GM23338 (cell line): ENCODE data around the gene MID1. TPM values are rescaled to one million over a fixed set of nuclear protein-coding genes. Genes with fewer than 3 reads are reported as not detected.

ENCODE experiments used
- ATAC-seq: fragments of 200-7000 bp; cut with Tn5 transposase; 3 replicates; pipeline ENCODE4 v1.9.1; 2020
- DNase-seq: peaks from one replicate; pipeline ENCODE4 v3.0.0-alpha.2; 2015; ENCODE audit warnings: low spot score
- H2AFZ ChIP-seq: fragments of 200-600 bp; sonication (generic); 2 replicates; pipeline ENCODE4 v1.8.0; 2016; ENCODE audit warnings: antibody characterized with exemption, mild to moderate bottlenecking, moderate library complexity
- H3F3A ChIP-seq: fragments of 200-600 bp; sonication (generic); replicated peaks from 2 replicates; pipeline ENCODE4 v1.8.0; 2017; ENCODE audit warnings: antibody characterized with exemption, mixed run types, low read depth
- H3K27ac ChIP-seq: fragments of 200-600 bp; sonication (generic); 2 replicates; pipeline ENCODE4 v1.6.1; 2016; ENCODE audit warnings: low read depth
- H3K27me3 ChIP-seq: fragments of 200-600 bp; sonication (generic); 2 replicates; pipeline ENCODE4 v1.8.0; 2016; ENCODE audit warnings: mild to moderate bottlenecking, mixed run types, moderate library complexity; ENCODE audit not compliant: insufficient read depth
- H3K36me3 ChIP-seq: fragments of 200-600 bp; sonication (generic); 2 replicates; pipeline ENCODE4 v1.8.0; 2016; ENCODE audit warnings: mild to moderate bottlenecking; ENCODE audit not compliant: insufficient read depth
- H3K4me1 ChIP-seq: fragments of 200-600 bp; sonication (generic); 2 replicates; pipeline ENCODE4 v1.8.0; 2016; ENCODE audit warnings: mild to moderate bottlenecking, moderate library complexity; ENCODE audit not compliant: insufficient read depth
- H3K4me2 ChIP-seq: fragments of 200-600 bp; sonication (generic); 2 replicates; pipeline ENCODE4 v1.7.1; 2017; ENCODE audit warnings: mixed run types
- H3K4me3 ChIP-seq: fragments of 200-600 bp; sonication (generic); 2 replicates; pipeline ENCODE4 v1.6.1; 2016; ENCODE audit warnings: mixed run types
- H3K79me2 ChIP-seq: fragments of 200-600 bp; sonication (generic); replicated peaks from 2 replicates; pipeline ENCODE4 v1.8.0; 2017; ENCODE audit warnings: mild to moderate bottlenecking; ENCODE audit not compliant: insufficient read depth
- H3K9me2 ChIP-seq: fragments of 200-600 bp; sonication (generic); 2 replicates; pipeline ENCODE4 v1.8.0; 2017; ENCODE audit not compliant: insufficient read depth
- H4K20me1 ChIP-seq: fragments of 200-600 bp; sonication (generic); replicated peaks from 2 replicates; pipeline ENCODE4 v1.8.0; 2017; ENCODE audit warnings: mild to moderate bottlenecking; ENCODE audit not compliant: insufficient read depth
- H3K27ac Mint-ChIP-seq: 2 replicates; pipeline ENCODE4 v1.8.0; 2020; ENCODE audit warnings: inconsistent platforms, mild to moderate bottlenecking, moderate library complexity, mixed read lengths
- H3K27me3 Mint-ChIP-seq: 3 replicates; pipeline ENCODE4 v1.8.0; 2022; ENCODE audit warnings: low read depth, mild to moderate bottlenecking, moderate library complexity, mixed read lengths, inconsistent platforms; ENCODE audit not compliant: insufficient read depth, poor library complexity
- H3K36me3 Mint-ChIP-seq: 3 replicates; pipeline ENCODE4 v1.8.0; 2021; ENCODE audit warnings: low read depth, mild to moderate bottlenecking, inconsistent platforms, moderate library complexity, mixed read lengths
- H3K4me1 Mint-ChIP-seq: 3 replicates; pipeline ENCODE4 v1.8.0; 2020; ENCODE audit warnings: mild to moderate bottlenecking, inconsistent platforms, mixed read lengths
- H3K4me3 Mint-ChIP-seq: 3 replicates; pipeline ENCODE4 v1.8.0; 2021; ENCODE audit warnings: moderate library complexity, mild to moderate bottlenecking, inconsistent platforms, mixed read lengths
- H3K9me3 Mint-ChIP-seq: 3 replicates; pipeline ENCODE4 v1.8.0; 2020; ENCODE audit warnings: moderate library complexity, mild to moderate bottlenecking, inconsistent platforms, mixed read lengths
- CREB1 ChIP-seq: fragments of 250-450 bp; sonication (Bioruptor Pico); IDR thresholded peaks from 2 replicates; pipeline ENCODE4 v1.5.0; 2020; ENCODE audit warnings: low read depth, mild to moderate bottlenecking, moderate library complexity
- CTCF ChIP-seq, 2 experiments: fragments of 200-600 bp in 1 of 2; sonication (generic) in 1 of 2; conservative IDR thresholded peaks; 2 replicates each; pipeline versions ENCODE4 v1.5.1 to v1.6.1; 2016 to 2017; ENCODE audit warnings: antibody characterized with exemption in 2 of 2, low read depth in 2 of 2, mild to moderate bottlenecking in 2 of 2, moderate library complexity in 1 of 2
- ETS1 ChIP-seq: IDR thresholded peaks from 2 replicates; pipeline ENCODE4 v1.6.1; 2016; ENCODE audit warnings: antibody characterized with exemption
- EZH2phosphoT487 ChIP-seq: fragments of 200-600 bp; sonication (generic); IDR thresholded peaks from one replicate; pipeline ENCODE4 v1.8.1; 2018; ENCODE audit warnings: antibody characterized with exemption; ENCODE audit not compliant: unreplicated experiment
- JUNB ChIP-seq: IDR thresholded peaks from one replicate; pipeline ENCODE4 v1.6.1; 2016; ENCODE audit warnings: antibody characterized with exemption; ENCODE audit not compliant: unreplicated experiment
- POLR2AphosphoS5 ChIP-seq: IDR thresholded peaks from 2 replicates; pipeline ENCODE4 v1.6.1; 2016; ENCODE audit warnings: antibody characterized with exemption, low read depth
- STAT1 ChIP-seq: IDR thresholded peaks from one replicate; pipeline ENCODE4 v1.6.1; 2016; ENCODE audit warnings: antibody characterized with exemption; ENCODE audit not compliant: unreplicated experiment
- ZNF114 ChIP-seq: fragments of 250-450 bp; sonication (Bioruptor Pico); IDR thresholded peaks from 2 replicates; pipeline ENCODE4 v1.5.0; 2020; ENCODE audit warnings: mild to moderate bottlenecking, moderate library complexity
- polyA plus RNA-seq: library from polyadenylated mRNA; unstranded; fragments of >200 nt; fragmentation: Nextera tagmentation; extraction: Ambion mirVana; gene quantifications from 2 replicates; pipeline ENCODE4 v1.2.1, GENCODE V29; 2016
- total RNA-seq: library from RNA; depleted of rRNA; stranded (reverse); fragments of >200 nt; shearing (Covaris generic); gene quantifications from 2 replicates; pipeline ENCODE4 v1.2.3, GENCODE V29; 2014
- TF ChIP-seq, protein P1 (sequence below): IDR thresholded peaks from one replicate; pipeline ENCODE4 v1.6.1; 2018; ENCODE audit warnings: antibody characterized with exemption; ENCODE audit not compliant: unreplicated experiment

Gene MID1
- total and polyA plus RNA-seq, 2 experiments from 2014 or later = 27.2 to 39.3 TPM

GRCh38 chrX:10486373-10486772 lies 134.0 kb downstream of the MID1 start:
- H3K36me3 ChIP-seq = no peaks in the 10 kb centered on the region
- H3K79me2 ChIP-seq = no peaks in the 10 kb centered on the region
- Mint-ChIP-seq H3K27ac (peak overlapping the region; percentile 59; the same call in 1 of the 2 replicates), H3K4me3 (no peak overlapping the region), H3K9me3 (no peaks in the 10 kb centered on the region), H3K36me3 (peaks cover 11% of the 10 kb centered on the region), H3K27me3 (no peaks in the 10 kb centered on the region), H3K4me1 (peaks cover 28% of the 10 kb centered on the region)
- no peak overlapping the region for H2AFZ ChIP-seq
- peaks cover 16% of the 10 kb centered on the region for H3K4me1 ChIP-seq
- H3K27ac ChIP-seq = no peak overlapping the region
- TF ChIP-seq CREB1 (no peak), CTCF (conservative IDR thresholded peaks at IDR 0.05; ENCODE audit: low read depth in 2 of 2) (no peak), ETS1 (no peak), STAT1 (no peak), JUNB (no peak), POLR2AphosphoS5 (no peak), ZNF114 (no peak)
- TF ChIP-seq, protein P1, sequence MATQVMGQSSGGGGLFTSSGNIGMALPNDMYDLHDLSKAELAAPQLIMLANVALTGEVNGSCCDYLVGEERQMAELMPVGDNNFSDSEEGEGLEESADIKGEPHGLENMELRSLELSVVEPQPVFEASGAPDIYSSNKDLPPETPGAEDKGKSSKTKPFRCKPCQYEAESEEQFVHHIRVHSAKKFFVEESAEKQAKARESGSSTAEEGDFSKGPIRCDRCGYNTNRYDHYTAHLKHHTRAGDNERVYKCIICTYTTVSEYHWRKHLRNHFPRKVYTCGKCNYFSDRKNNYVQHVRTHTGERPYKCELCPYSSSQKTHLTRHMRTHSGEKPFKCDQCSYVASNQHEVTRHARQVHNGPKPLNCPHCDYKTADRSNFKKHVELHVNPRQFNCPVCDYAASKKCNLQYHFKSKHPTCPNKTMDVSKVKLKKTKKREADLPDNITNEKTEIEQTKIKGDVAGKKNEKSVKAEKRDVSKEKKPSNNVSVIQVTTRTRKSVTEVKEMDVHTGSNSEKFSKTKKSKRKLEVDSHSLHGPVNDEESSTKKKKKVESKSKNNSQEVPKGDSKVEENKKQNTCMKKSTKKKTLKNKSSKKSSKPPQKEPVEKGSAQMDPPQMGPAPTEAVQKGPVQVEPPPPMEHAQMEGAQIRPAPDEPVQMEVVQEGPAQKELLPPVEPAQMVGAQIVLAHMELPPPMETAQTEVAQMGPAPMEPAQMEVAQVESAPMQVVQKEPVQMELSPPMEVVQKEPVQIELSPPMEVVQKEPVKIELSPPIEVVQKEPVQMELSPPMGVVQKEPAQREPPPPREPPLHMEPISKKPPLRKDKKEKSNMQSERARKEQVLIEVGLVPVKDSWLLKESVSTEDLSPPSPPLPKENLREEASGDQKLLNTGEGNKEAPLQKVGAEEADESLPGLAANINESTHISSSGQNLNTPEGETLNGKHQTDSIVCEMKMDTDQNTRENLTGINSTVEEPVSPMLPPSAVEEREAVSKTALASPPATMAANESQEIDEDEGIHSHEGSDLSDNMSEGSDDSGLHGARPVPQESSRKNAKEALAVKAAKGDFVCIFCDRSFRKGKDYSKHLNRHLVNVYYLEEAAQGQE = no peak
- H3F3A ChIP-seq = no peaks in the 10 kb centered on the region
- no peaks in the 10 kb centered on the region for H4K20me1 ChIP-seq
- H3K9me2 ChIP-seq = no peaks in the 10 kb centered on the region
- DNase-seq = no peak
- H3K4me3 ChIP-seq = no peak overlapping the region
- H3K27me3 ChIP-seq = no peaks in the 10 kb centered on the region
- ATAC-seq = no peak
- no peak overlapping the region for H3K4me2 ChIP-seq

DNA sequence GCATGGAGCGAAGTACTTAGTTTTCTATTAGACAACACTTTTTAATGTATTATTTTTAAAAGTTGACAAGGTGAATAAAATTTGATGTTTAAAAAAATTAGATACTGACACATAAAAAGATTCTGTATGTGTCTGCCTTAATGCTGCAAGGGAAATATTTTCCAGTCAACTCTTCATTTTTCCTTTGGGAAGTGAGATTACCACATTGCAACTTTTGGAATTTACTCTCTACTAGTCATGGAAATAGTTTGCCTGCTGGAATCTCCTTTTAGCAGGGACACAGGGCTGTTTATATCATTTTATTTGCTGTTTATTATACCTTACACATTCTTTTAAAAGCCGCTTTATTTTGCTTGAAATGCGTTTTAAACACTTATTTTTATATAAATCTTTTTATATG lies 135.1 kb downstream of the MID1 start:
- H3K27ac ChIP-seq = peak overlapping the region; percentile 26; the same call in 1 of the 2 replicates
- Mint-ChIP-seq H3K4me3 (no peak overlapping the region), H3K27ac (no peak overlapping the region), H3K27me3 (no peaks in the 10 kb centered on the region), H3K36me3 (peaks cover 20% of the 10 kb centered on the region), H3K4me1 (peaks cover 28% of the 10 kb centered on the region), H3K9me3 (no peaks in the 10 kb centered on the region)
- no peak for ATAC-seq
- no peaks in the 10 kb centered on the region for H3K36me3 ChIP-seq
- peaks cover 16% of the 10 kb centered on the region for H3K4me1 ChIP-seq
- no peak overlapping the region for H3K4me2 ChIP-seq
- no peak for DNase-seq
- H3F3A ChIP-seq = no peaks in the 10 kb centered on the region
- H2AFZ ChIP-seq = no peak overlapping the region
- no peaks in the 10 kb centered on the region for H3K9me2 ChIP-seq
- no peaks in the 10 kb centered on the region for H3K27me3 ChIP-seq
- no peaks in the 10 kb centered on the region for H3K79me2 ChIP-seq
- no peaks in the 10 kb centered on the region for H4K20me1 ChIP-seq
- H3K4me3 ChIP-seq = no peak overlapping the region
- TF ChIP-seq ZNF114 (no peak), JUNB (no peak), EZH2phosphoT487 (no peak), CREB1 (no peak)
- TF ChIP-seq, protein P1 = no peak
